Fibroblast of skin of left quadriceps (primary cell): ENCODE results near the gene ZNF366.
A peak's percentile ranks its signal among the peaks of the same experiment; 100 is the strongest.

Experiments
- DNase-seq, 2 experiments: peaks; one replicate each; pipeline ENCODE4 v3.0.0-alpha.2; 2013; ENCODE audit warnings: low read depth in 2 of 2

The ZNF366 gene

GRCh38 chr5:72441094-72441723, 66.0 kb downstream of the ZNF366 start:
- DNase-seq: no peak

GRCh38 chr5:72440207-72440638, 67.0 kb downstream of the ZNF366 start:
- DNase-seq: no peak

GRCh38 chr5:72439192-72439591, 68.0 kb downstream of the ZNF366 start:
- DNase-seq: no peak

GRCh38 chr5:72438141-72438540, 69.1 kb downstream of the ZNF366 start:
- DNase-seq: no peak

- peak; percentile 43 to 44 for DNase-seq
Observed at GRCh38 chr5:72436796-72437471, 70.3 kb downstream of the ZNF366 start.

GRCh38 chr5:72434781-72435437, 72.3 kb downstream of the ZNF366 start:
- DNase-seq: no peak

GRCh38 chr5:72434056-72434780, 73.0 kb downstream of the ZNF366 start:
- DNase-seq: no peak

GRCh38 chr5:72433522-72433921, 73.7 kb downstream of the ZNF366 start:
- no peak for DNase-seq

- DNase-seq: no peak
Observed at GRCh38 chr5:72428669-72429068, 78.5 kb downstream of the ZNF366 start.

GRCh38 chr5:72427488-72428437, 79.4 kb downstream of the ZNF366 start:
- peak in 1 of 2 experiments; percentile 8 for DNase-seq

- DNase-seq: no peak
Observed at GRCh38 chr5:72427016-72427415, 80.2 kb downstream of the ZNF366 start.

GRCh38 chr5:72426019-72426418, 81.2 kb downstream of the ZNF366 start:
- no peak for DNase-seq

- DNase-seq: no peak
Observed at GRCh38 chr5:72418271-72418670, 88.9 kb downstream of the ZNF366 start.

- DNase-seq: no peak
Observed at GRCh38 chr5:72417333-72418062, 89.7 kb downstream of the ZNF366 start.

- DNase-seq: no peak
Observed at GRCh38 chr5:72415616-72416325, 91.4 kb downstream of the ZNF366 start.

- DNase-seq: peak; percentile 63 to 67
Observed at GRCh38 chr5:72412283-72413055, 94.7 kb downstream of the ZNF366 start.

- DNase-seq: no peak
Observed at GRCh38 chr5:72410688-72411295, 96.4 kb downstream of the ZNF366 start.

- no peak for DNase-seq
Observed at GRCh38 chr5:72408603-72409002, 98.6 kb downstream of the ZNF366 start.

- no peak for DNase-seq
Observed at GRCh38 chr5:72408127-72408526, 99.1 kb downstream of the ZNF366 start.
